Stimulated activated naive CD4-positive, alpha-beta T cell treated with Interleukin-2 at 50 U/mL for 16 hours (primary cell): ENCODE results near the gene CPNE8.
"Not testable (repeated sequence)": the region's sequence is repeated elsewhere in the genome, so short reads cannot be mapped to it uniquely, and the experiment has no call there.

Experiments used
- DNase-seq: peaks from one replicate; lab custom pipeline; 2025; lab: John Stamatoyannopoulos, UW

Gene CPNE8

GRCh38 chr12:38825006-38825405 is 80.4 kb downstream of the CPNE8 start:
- DNase-seq, result no peak

- no peak for DNase-seq
These were observed 81.7 kb downstream of the CPNE8 start for GRCh38 chr12:38823738-38824137.

DNA sequence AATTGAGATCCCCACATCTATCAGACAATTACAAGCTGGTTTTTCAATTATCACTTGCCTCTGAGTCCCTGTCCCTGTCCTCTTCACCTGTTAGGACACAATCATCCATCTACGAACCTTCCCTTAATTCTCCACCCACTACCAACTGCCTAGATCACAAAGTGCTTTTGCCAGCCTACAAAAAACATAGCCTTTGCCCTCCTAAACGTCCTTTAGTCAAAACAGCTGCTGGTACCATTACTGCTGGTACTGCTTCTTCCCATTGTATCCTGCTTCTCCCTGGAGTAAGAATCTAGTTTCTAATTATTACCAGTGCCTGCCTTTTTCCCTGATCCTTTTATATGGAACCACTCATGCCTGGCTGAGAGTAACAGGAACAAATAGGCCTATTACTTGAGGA is 82.1 kb downstream of the CPNE8 start:
- DNase-seq, result no peak

DNA sequence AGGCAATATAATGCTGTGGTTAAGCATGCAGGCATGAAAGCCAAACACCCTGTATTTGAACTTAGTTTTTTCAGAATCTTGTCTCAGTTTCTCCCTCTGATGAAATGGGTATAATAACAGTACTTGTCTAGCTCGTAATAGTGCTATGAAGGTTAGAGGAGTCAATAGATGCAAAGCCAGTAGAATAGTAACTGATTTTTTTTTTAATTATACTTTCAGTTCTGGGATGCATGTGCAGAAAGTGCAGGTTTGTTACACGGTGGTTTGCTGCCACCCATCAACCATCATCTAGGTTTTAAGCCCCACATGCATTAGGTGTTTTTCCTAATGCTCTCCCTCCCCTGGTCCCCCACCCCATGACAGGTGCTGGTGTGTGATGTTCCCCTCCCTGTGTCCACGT is 87.4 kb downstream of the CPNE8 start:
- no peak for DNase-seq

DNA sequence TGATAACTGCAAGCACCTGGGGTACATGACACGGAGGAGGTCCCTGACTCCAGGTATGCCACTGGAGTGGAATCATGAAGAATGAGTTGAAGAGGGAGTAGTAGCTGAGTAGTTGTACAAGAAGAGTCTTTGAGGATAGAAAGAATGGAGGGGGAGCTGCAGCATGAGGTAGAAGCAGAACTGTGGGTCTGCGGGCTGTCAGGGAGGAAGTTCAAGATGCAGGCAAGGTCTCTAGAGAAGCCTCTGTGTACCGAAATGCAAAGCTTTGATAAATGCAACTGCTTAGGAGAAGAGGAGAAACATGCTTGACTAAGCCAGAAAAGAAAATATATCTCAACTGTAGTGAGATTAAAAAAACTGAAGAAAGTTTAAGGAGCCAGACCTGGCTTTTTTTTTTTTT is 91.5 kb downstream of the CPNE8 start:
- DNase-seq, result no peak

- DNase-seq, result no peak
These were observed 93.5 kb downstream of the CPNE8 start for GRCh38 chr12:38811814-38812356.

GRCh38 chr12:38809832-38810231 is 95.6 kb downstream of the CPNE8 start:
- DNase-seq, result no peak

DNA sequence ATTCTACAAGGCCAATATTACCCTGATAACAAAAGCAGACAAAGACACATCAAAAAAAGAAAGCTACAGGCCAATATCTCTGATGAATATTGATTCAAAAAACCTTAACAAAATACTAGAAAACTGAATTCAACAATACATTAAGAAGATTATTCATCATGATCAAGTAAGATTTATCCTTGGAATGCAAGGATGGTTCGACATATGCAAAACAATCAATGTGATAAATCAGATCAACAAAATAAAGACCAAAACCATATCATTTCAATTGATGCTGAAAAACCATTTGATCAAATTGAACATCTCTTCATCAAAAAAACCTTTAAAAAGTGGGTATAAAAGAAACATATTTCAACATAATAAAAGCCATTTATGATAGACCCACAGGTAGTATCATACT is 117.3 kb downstream of the CPNE8 start:
- DNase-seq, result no peak

- DNase-seq, result no peak
These were observed 120.0 kb downstream of the CPNE8 start for GRCh38 chr12:38785381-38785780.

DNA sequence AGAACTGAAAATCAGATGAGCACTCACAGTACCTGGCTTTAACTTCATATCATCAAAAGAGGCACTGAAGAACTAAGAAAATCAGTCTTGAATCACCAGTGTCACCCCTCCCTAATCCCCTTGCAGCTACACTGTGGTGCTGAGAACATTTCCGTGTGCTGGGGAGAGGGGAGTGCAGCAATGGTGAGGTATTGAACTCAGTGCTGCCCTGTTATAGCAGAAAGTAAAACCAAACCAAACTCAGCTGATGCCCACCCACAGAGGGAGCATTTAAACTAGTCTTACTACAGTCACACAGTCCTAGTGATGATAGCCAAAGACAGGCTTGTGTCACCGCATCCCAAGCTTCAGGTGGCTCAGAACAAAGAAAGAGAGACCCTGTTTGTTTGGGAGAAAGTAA is 122.1 kb downstream of the CPNE8 start:
- no peak for DNase-seq

GRCh38 chr12:38782359-38782758 is 123.0 kb downstream of the CPNE8 start:
- DNase-seq, result no peak

DNA sequence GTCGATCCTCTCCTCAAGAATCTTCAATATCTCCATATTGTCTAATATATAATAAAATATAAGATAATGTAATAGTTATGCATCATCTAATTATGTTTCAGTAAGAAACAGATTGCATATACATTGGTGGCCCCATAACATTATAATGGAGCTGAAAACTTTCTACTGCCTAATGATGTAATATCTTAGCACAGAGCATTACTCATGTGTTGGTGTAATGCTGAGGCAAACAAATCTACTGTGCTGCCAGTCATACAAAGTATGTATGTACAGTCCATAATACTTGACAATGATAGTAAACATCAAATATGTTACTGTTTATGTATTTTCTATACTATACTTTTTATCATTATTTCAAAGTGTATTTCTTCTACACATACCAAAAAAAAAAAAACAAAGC is 128.7 kb downstream of the CPNE8 start:
- no peak for DNase-seq

DNA sequence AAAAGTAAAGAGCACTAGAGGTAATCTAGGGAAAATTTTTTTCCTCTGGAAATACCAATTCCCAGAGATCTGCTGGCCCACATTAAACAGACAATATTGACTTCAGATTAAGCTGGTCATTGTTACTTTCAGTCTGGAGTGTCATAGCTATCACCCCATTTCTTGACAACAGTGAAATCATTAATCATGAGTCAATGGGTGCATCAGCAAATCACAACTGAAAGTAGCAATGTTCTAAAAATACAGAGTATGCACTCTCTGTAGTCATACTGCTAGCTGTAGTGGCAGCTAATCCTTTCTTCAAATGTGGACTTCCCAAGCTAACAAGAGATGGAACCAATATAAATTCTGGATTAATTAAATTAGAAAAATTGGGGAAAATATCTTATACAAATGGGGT is 129.9 kb downstream of the CPNE8 start:
- no peak for DNase-seq

GRCh38 chr12:38772437-38772836 is 133.0 kb downstream of the CPNE8 start:
- no peak for DNase-seq

DNA sequence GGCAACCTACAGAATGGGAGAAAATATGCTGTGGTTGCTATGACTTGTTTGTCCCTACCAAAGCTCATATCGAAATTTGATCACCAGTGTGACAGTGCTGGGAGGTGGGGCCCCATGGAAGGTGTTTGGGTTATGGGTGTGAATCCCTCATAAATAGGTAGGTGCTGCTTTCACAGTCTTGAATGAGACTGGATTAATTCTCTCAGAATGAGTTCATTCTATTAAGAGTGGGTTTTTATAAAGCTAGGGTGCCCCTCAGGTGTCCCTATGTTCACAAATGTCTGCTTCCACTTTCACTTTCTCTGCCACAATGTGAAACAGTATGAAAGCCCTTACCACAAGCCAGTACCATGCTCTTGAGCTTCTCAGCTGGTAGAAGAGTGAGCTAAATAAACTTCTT is 133.5 kb downstream of the CPNE8 start:
- peak; percentile 43 for DNase-seq

DNA sequence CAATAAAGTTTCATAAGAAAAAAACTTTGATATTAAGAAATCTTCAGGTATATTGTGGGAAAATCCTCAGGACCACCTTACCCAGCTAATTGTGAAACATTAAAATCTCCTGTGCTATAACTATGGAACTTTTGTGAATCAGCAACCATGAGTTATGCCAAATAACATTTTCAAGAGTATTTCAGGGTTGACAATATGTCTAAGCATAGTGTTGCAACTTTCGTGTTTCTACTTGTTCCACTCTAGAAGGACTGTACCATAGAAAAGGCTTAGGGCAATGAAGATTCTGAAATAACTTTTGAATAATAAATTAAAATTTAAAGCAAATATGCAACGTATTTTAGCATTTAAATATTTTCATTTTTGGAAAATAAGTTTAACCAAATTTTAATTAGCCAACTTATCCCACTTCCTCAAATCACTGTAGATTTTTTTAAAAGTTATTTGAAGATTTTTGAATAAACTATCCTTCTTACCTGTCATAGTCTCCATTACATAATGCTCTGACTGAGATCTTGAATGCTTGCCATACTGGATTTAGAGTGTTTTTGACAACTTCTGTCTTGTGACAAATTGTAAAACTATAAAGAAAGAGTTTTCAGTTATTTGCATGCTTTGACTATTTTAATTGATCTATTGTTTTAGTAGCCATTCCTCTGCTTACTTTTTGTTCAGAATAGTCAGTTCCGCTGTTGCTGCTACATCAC is 143.6 kb downstream of the CPNE8 start:
- DNase-seq, result no peak

DNA sequence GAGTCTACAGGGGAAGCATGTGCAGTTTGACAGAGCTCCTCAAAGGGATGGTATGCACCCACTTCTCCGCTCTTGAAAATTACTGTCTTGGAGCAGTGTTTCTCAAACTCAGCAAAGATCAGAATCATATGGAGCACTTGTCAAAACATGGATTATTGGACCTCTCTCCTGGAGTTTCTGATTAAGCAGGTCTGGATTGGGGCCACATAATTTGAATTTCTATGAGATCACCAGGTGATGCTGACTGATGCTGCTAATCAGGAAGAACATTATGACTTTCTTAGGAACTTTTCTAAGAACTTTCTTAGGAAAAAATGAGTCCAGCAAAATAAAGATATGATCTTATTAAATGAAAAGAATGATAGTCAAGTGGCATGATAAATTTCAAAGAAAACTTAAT is 144.3 kb downstream of the CPNE8 start:
- no peak for DNase-seq

GRCh38 chr12:38759621-38760020 is 145.8 kb downstream of the CPNE8 start:
- DNase-seq, result no peak

- DNase-seq, result no peak
These were observed 158.6 kb downstream of the CPNE8 start for GRCh38 chr12:38746744-38747143.

- DNase-seq, result no peak
These were observed 159.8 kb downstream of the CPNE8 start for GRCh38 chr12:38745601-38746000.

- no peak for DNase-seq
These were observed 161.3 kb downstream of the CPNE8 start for GRCh38 chr12:38744041-38744440.

DNA sequence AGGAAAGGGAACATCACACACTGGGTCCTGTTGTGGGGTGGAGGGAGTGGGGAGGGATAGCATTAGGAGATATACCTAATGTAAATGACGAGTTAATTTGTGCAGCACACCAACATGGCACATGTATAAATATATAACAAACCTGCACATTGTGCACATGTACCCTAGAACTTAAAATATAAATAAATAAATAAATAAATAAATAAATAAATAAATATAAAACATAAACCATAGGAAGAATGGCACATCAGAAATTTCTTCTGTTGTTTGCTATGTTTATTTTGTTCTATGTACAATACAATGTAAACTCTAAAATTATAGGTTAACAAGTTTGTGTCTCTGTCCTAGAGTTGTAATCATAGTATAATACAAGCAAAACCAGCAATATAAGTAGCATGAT is 162.9 kb downstream of the CPNE8 start:
- not testable (repeated sequence) for DNase-seq

- no peak for DNase-seq
These were observed 168.6 kb downstream of the CPNE8 start for GRCh38 chr12:38736821-38737220.

DNA sequence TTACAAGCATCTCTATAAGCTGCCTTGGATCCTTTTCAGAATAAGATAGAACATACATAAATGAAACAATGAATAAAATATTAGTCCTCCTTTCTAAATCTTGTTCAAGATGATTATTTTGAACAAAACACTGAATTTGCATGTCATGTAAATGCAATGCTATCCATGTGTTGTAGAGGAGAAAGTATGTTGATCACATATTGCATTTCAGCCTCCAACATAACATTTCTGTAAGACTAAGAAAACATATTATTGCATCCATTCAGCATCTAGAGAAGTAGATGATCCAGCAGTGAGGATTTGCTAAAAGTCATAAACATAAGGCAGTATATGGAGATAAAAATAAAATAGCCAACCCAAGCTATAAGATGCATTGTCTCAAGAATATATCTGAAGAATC is 172.6 kb downstream of the CPNE8 start:
- DNase-seq, result no peak
